Spinal cord (tissue), 10 donors: Measurements from ENCODE around the gene SYNM. TPM values are rescaled to one million over a fixed set of nuclear protein-coding genes. Genes with fewer than 3 reads are reported as not detected.

Experiments used
- DNase-seq, 6 donors: peaks; one replicate each; pipeline versions ENCODE4 v3.0.0 to v3.0.0-alpha.2; 2013 to 2015; ENCODE audit warnings: low spot score in 6 of 6, low read depth in 4 of 6
- H3K27ac ChIP-seq: one replicate; pipeline ENCODE4 v1.5.1; 2013; ENCODE audit warnings: low read depth, low read length, control low read depth
- H3K27me3 ChIP-seq: one replicate; pipeline ENCODE4 v1.6.1; 2013; ENCODE audit warnings: low read length; ENCODE audit not compliant: control insufficient read depth, insufficient read depth
- H3K36me3 ChIP-seq: one replicate; pipeline ENCODE4 v1.6.1; 2013; ENCODE audit warnings: low read length; ENCODE audit not compliant: control insufficient read depth, insufficient read depth
- H3K4me1 ChIP-seq: one replicate; pipeline ENCODE4 v1.6.1; 2013; ENCODE audit warnings: low read length; ENCODE audit not compliant: control insufficient read depth, insufficient read depth
- H3K4me3 ChIP-seq: one replicate; pipeline ENCODE4 v1.5.1; 2013; ENCODE audit warnings: low read depth, low read length, control low read depth
- H3K9me3 ChIP-seq: one replicate; pipeline ENCODE4 v1.6.1; 2013; ENCODE audit warnings: low read length; ENCODE audit not compliant: control insufficient read depth, insufficient read depth
- WGBS: methylation state at CpG from one replicate; pipeline ENCODE4 v1.1.5; 2013; ENCODE audit warnings: missing lambda C conversion rate; ENCODE audit not compliant: insufficient coverage; 5-methylcytosine and 5-hydroxymethylcytosine counted together
- polyA plus RNA-seq, 2 donors: library from polyadenylated mRNA; unstranded; fragments of 120-200 nt; gene quantifications; one replicate each; pipeline ENCODE4 v1.2.1, GENCODE V29; 2013; ENCODE audit not compliant: insufficient read length in 2 of 2
- total RNA-seq, 2 donors: library from RNA; depleted of rRNA in 1 of 2; stranded (reverse); fragments of 120-200 nt in 1 of 2; fragments of >200 nt in 1 of 2; gene quantifications; one replicate each; pipeline versions ENCODE4 v1.2.3 to v1.2.4, GENCODE V29; 2013 to 2014
- donor health status: healthy.

Gene SYNM
- total and polyA plus RNA-seq, 4 donors = 14.1 to 32.5 (median 28.5) TPM

DNA sequence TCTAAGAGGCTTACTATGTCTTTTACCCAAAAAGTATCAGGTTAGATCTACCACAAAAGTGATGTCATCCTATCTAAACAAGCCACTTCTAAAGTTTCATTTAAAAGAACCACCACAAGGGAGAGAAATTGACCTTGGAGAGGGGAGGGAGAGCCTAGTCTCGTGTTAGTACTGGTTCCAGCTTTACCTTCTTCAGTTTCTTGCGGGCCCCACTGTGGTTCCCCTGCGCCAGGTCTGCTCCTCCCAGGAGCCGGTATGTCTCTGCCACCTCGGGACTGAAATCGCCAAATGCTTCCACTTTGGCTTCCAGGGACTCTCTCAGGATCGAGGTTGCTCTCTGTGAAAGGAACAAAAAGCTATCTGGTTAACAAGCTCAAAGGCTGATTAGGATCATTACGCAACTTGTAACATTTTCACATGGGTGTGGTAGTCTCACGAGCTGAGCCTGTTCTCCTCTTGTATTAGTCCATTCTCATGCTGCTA, 51.1 kb downstream of the SYNM start:
- Histone ChIP-seq H3K36me3 (peaks cover 3% of the 10 kb centered on the region), H3K27me3 (no peaks in the 10 kb centered on the region), H3K9me3 (no peaks in the 10 kb centered on the region), H3K4me3 (no peak overlapping the region), H3K27ac (no peak overlapping the region), H3K4me1 (no peaks in the 10 kb centered on the region)
- DNase-seq = no peak
- 93% methylated on average over 8 of the region's 9 CpGs for WGBS

DNA sequence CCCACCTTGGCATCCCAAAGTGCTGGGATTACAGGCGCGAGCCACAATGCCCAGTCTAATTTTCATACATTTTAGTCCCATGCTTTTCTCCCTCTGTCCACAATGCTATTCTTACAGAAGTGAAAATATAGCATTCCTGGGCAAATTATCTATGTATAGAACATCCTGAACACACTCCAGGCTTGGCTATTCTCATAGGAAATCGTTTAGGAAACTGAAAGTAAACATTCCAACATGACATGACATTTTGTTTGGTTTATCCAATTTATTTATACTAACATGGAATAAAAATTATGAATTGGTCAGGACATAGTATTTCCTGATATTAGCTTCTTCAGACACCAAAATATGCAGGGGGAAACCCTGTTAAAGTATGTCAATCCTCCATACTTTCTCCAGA, 52.6 kb downstream of the SYNM start:
- WGBS = 90% methylated on average over 2 of the region's 3 CpGs
- no peak for DNase-seq
- Histone ChIP-seq H3K4me3 (no peak overlapping the region), H3K27ac (no peak overlapping the region), H3K4me1 (no peaks in the 10 kb centered on the region), H3K9me3 (no peaks in the 10 kb centered on the region), H3K36me3 (peaks cover 3% of the 10 kb centered on the region), H3K27me3 (no peaks in the 10 kb centered on the region)

DNA sequence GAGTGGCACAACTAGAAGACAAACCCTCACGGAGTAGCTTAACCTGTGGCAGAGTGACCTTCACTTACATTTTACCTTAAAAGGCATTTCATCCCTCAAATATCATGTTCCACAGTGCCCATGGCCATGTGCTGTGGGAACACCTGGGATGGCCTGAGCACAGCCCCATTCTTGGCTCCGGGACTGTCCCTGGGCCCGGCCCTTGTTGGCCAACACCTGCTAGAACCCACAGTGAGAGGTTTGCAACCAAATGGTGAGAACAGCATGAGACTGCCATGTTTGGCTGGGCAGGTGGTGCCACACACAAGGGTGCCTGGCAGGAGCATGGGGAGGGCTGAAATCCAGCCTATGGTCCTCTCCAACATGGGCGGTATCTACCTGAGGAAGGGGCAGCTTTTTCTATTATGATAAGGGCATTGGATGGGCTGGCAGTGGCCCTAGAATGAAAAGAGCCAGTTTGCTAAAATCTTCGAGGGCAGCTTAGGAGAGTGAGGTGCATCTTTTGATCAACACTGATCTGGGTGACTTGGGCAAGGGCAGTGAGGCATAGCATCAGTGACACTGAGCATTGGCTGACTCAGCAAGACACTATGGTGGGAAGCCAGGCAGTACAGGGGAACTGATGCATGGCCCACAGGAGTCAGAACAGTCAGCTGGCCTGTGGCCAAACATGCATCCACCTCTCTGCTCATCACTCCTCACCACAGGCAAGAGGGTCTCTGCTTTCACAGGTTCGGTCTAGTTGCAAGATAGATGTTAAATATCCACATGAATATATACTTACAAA, 53.9 kb downstream of the SYNM start:
- H3K27me3 ChIP-seq = no peaks in the 10 kb centered on the region
- H3K4me3 ChIP-seq = no peak overlapping the region
- WGBS = 94% methylated on average over 5 of the region's 6 CpGs
- H3K27ac ChIP-seq = no peak overlapping the region
- peaks cover 6% of the 10 kb centered on the region for H3K36me3 ChIP-seq
- H3K9me3 ChIP-seq = no peaks in the 10 kb centered on the region
- H3K4me1 ChIP-seq = no peaks in the 10 kb centered on the region
- no peak for DNase-seq

DNA sequence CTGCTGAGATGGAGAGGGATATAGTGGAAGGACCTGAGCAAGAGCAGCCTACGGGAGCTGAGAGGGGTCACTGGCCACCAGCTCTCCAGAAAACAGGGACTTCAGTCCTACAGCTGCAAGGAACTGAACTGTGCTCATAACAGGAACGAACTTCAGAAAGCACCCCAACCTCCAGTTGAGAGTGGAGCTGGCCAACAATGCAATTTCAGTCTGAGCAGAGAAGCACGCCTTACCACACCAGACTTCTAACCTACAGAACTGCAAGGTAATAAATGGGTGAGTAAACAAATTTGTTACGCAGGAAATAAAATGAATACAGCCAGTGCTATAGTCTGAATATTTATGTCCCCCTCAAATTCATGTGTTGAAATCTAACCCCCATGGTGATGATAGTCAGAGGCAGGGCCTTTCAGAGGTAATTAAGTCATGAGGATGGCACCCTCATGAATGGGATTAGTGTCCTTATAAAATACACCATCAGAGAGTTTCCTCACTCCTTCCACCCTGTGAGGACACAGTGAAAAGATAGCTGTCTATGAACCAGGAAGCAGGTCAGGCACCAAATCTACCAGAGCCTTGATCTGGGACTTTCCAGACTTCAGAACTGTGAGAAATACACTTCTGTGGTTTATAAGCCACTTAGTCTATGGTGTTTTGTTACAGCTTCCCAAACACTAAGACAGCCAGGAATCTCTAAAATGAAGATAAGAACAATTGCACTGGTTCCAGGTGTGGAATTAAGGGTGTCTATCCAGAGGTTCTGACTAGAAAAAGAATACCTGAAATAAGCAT, 58.6 kb downstream of the SYNM start:
- H3K27me3 ChIP-seq = no peaks in the 10 kb centered on the region
- no peak overlapping the region for H3K27ac ChIP-seq
- H3K4me3 ChIP-seq = no peak overlapping the region
- no peaks in the 10 kb centered on the region for H3K4me1 ChIP-seq
- peaks cover 6% of the 10 kb centered on the region for H3K36me3 ChIP-seq
- no peak for DNase-seq
- no peaks in the 10 kb centered on the region for H3K9me3 ChIP-seq
- 95% methylated on average over 2 of the region's 4 CpGs for WGBS

DNA sequence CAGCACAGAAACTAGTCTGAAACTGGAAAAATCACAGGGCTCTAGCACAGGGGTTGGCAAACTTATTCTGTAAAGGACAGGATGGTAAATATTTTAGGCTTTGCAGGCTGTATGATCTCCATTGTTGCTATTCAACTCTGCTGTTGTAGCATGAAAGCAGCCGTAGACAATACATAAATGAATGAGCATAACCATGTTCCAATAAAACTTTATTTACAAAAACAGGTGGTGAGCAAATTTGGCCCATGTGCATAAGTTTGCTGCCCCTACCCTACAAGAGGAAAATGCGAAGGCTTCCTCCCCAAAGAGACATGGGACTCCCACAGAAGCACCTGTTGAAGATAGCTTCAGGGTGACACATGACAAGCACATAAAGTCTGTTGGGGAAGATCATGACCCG, 59.2 kb downstream of the SYNM start:
- no peak for DNase-seq
- no peak overlapping the region for H3K4me3 ChIP-seq
- no peaks in the 10 kb centered on the region for H3K27me3 ChIP-seq
- peaks cover 2% of the 10 kb centered on the region for H3K4me1 ChIP-seq
- no peaks in the 10 kb centered on the region for H3K9me3 ChIP-seq
- 100% methylated on average over 1 of the region's 3 CpGs for WGBS
- peaks cover 3% of the 10 kb centered on the region for H3K36me3 ChIP-seq
- H3K27ac ChIP-seq = no peak overlapping the region

DNA sequence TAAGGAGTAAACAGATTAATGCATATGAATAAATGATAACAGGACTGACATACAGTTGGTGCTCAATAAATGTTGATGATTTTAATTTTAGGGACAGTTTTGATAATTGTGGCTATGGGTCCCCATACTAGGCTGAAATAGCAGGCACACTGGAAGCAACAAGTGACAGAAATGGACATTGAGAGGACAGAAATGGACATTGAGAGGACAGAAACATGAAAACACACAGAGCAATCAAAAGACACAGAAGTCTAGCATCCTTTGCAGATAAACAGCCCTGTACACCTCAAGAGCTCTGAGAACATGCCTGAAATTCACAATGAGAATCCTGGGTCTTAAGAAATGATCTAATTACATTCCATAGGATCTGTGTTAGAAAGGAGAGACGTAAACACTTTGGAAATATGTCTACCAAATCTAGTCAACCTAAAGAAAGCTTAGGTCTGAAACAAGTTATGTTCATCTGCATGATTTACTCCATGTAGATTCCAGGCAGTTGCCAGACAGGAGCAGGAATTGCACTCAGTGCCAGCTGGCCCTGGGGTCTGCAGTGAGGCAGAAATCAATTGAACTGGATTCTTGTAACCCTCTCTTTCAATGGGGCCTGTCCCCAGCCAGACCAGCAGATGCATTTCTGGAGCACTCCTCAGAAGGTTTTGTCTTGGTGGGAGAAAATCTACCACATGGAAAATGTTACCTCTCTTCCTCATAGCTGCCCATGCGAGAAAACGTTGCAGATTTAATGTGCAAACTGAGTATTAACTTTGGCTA, 60.3 kb downstream of the SYNM start:
- Histone ChIP-seq H3K27me3 (no peaks in the 10 kb centered on the region), H3K36me3 (peaks cover 3% of the 10 kb centered on the region), H3K27ac (no peak overlapping the region), H3K4me3 (no peak overlapping the region), H3K4me1 (peaks cover 13% of the 10 kb centered on the region), H3K9me3 (no peaks in the 10 kb centered on the region)
- WGBS = no CpG with 5 or more reads among the region's 3 CpGs
- no peak for DNase-seq

DNA sequence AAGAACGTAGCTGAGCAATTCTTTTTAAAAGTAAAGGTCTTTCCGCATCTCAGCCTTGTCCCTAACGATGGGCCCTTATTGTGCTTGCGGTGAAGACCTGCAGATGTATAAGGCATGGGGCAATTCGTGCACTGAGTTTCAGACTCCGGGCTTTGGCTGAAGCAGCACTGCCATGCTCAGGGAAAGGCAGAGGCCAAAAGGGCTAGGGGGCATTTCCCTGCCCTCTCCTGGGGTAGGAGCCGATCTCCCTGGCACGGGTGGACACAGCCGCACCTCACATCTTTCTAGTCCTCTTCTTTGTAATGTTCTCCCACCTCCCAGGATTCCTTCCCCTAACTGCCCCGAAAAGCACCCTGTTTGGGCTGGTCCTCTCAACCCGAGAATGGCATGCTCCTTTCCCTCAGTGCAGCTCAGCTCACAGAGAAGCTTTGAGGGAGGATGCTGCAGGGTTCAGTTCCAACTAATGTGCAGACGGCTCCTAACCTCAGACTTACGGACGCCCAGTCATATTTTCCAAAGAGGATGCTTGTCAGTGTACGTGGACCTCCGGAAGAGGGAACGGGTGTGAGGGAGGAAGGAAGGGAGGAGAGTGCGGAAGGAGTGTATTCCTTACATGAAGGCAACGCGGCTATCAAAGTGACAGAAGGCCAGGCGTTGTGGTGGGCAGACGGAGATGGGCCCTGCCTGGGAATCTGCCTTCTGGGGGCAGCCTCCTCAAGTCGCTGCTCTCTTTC, 61.2 kb downstream of the SYNM start:
- H3K27ac ChIP-seq = no peak overlapping the region
- peaks cover 20% of the 10 kb centered on the region for H3K4me1 ChIP-seq
- DNase-seq = no peak
- H3K27me3 ChIP-seq = no peaks in the 10 kb centered on the region
- H3K4me3 ChIP-seq = no peak overlapping the region
- H3K36me3 ChIP-seq = peaks cover 3% of the 10 kb centered on the region
- no peaks in the 10 kb centered on the region for H3K9me3 ChIP-seq
- 91% methylated on average over 23 of the region's 23 CpGs for WGBS

DNA sequence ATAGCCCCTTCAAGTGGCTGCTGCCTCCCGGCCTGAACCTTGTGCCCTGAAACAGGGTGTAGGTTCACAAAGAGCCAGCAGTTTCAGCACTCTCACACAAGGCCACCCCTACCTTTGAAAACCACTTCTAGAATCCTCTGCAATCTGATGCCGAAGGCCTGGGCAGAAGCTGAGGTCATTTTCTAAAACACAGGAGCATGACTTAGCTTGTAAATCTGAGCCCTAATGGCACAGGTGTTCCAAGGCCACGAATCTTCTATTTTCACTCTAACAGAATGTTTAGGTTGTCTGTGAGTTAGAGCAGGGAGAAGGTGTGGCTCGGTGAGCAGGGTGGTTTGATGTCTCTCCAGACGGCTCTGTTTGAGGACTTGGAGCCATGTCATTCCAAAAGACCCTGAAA, 62.3 kb downstream of the SYNM start:
- WGBS = 95% methylated on average over 4 of the region's 5 CpGs
- Histone ChIP-seq H3K9me3 (no peaks in the 10 kb centered on the region), H3K4me3 (no peak overlapping the region), H3K4me1 (peaks cover 20% of the 10 kb centered on the region), H3K36me3 (peaks cover 3% of the 10 kb centered on the region), H3K27me3 (no peaks in the 10 kb centered on the region), H3K27ac (no peak overlapping the region)
- DNase-seq = no peak

DNA sequence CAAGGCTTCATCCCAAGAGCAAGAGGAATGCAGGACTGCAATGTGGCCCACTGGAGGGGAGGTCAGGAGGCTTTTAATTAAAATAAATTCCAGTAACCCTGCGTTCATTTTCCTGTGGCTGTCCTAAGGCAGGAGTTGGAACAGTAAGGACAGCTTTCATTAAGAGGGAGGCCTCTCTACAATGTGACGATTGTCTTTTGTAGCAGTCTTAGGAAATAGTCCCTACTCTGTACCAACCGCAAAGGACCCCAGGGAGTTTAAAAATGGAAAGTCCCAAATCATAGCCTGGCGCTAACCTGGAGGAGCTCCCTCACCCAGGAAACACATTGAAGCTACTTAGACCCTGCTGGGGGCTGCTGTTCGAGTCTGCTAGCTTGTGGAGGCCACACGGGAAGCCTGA, 62.8 kb downstream of the SYNM start:
- peaks cover 3% of the 10 kb centered on the region for H3K36me3 ChIP-seq
- 80% methylated on average over 6 of the region's 6 CpGs for WGBS
- no peaks in the 10 kb centered on the region for H3K9me3 ChIP-seq
- no peaks in the 10 kb centered on the region for H3K27me3 ChIP-seq
- H3K4me1 ChIP-seq = peaks cover 20% of the 10 kb centered on the region
- H3K4me3 ChIP-seq = no peak overlapping the region
- H3K27ac ChIP-seq = no peak overlapping the region
- no peak for DNase-seq
